B cell (primary cell): Measurements from ENCODE around the gene PRRT3.
"Not testable (repeated sequence)": the region's sequence is repeated elsewhere in the genome, so short reads cannot be mapped to it uniquely, and the experiment has no call there.

Experiments
- CTCF ChIP-seq: fragments of 200-600 bp; IDR thresholded peaks from one replicate; pipeline ENCODE4 v1.8.0; 2022; ENCODE audit warnings: antibody characterized with exemption, mild to moderate bottlenecking
- EZH2 ChIP-seq: IDR thresholded peaks from 2 replicates; pipeline ENCODE4 v1.6.1; 2012; ENCODE audit warnings: borderline replicate concordance, low read depth, mild to moderate bottlenecking, moderate library complexity, low read length; ENCODE audit not compliant: insufficient read depth, poor library complexity, severe bottlenecking

- not testable (repeated sequence) for TF ChIP-seq CTCF, EZH2
Observed at GRCh38 chr3:9896755-9897407, 55.3 kb downstream of the PRRT3 start.
